HEK293 (cell line): ENCODE measurements around the gene KDM4B.

Experiments used
- CTCF ChIA-PET: fragments of 350-600 bp; formaldehyde crosslinking; extraction: SDS; loops from one replicate; lab custom pipeline; 2021; ENCODE audit warnings: antibody characterized with exemption; lab: Yijun Ruan, JAX
- POLR2A ChIA-PET: fragments of 300-600 bp; formaldehyde crosslinking; extraction: SDS; loops from one replicate; lab custom pipeline; 2020; ENCODE audit warnings: antibody characterized with exemption, inconsistent platforms; lab: Yijun Ruan, JAX
- H3K27ac ChIP-seq: fragments of 200-500 bp; sonication (Bioruptor generic); 2 replicates; pipeline ENCODE4 v1.5.1; 2014; ENCODE audit warnings: low read depth, low read length, control low read depth, inconsistent platforms; ENCODE audit errors: extremely low read depth
- H3K36me3 ChIP-seq, 2 experiments: fragments of 200-500 bp in 1 of 2; sonication (Bioruptor generic) in 1 of 2; 1 replicate in 1 of 2; 2 replicates in 1 of 2; pipeline ENCODE4 v1.5.1; 2014 to 2017; ENCODE audit warnings: inconsistent platforms in 2 of 2, low read length in 2 of 2; ENCODE audit not compliant: control insufficient read depth in 2 of 2, insufficient read depth in 1 of 2
- H3K4me1 ChIP-seq: fragments of 200-500 bp; sonication (Bioruptor generic); 2 replicates; pipeline ENCODE4 v1.5.1; 2014; ENCODE audit warnings: mild to moderate bottlenecking, low read length, inconsistent platforms; ENCODE audit not compliant: control insufficient read depth, insufficient read depth
- H3K4me3 ChIP-seq: 2 replicates; pipeline ENCODE4 v1.5.1; 2011; ENCODE audit warnings: low read depth, mild to moderate bottlenecking, control low read depth, low read length, moderate library complexity
- H3K9me3 ChIP-seq: fragments of 200-500 bp; sonication (Bioruptor generic); 2 replicates; pipeline ENCODE4 v1.5.1; 2014; ENCODE audit warnings: low read depth, low read length, inconsistent platforms; ENCODE audit not compliant: control insufficient read depth, insufficient read depth
- KLF16 ChIP-seq: fragments of 450-650 bp; formaldehyde crosslinking; IDR thresholded peaks from 2 replicates; pipeline ENCODE4 v1.5.1; 2017; ENCODE audit warnings: missing biosample characterization, missing genetic modification characterization
- KLF9 ChIP-seq: fragments of 450-650 bp; formaldehyde crosslinking; IDR thresholded peaks from 2 replicates; pipeline ENCODE4 v1.5.1; 2016; ENCODE audit warnings: missing biosample characterization, missing genetic modification characterization, low read depth
- MYNN ChIP-seq: fragments of 450-650 bp; formaldehyde crosslinking; IDR thresholded peaks from 2 replicates; pipeline ENCODE4 v1.5.1; 2016; ENCODE audit warnings: missing biosample characterization, missing genetic modification characterization, borderline replicate concordance
- PRDM1 ChIP-seq: fragments of 450-650 bp; formaldehyde crosslinking; IDR thresholded peaks from 2 replicates; pipeline ENCODE4; 2016; ENCODE audit warnings: missing biosample characterization, missing genetic modification characterization
- WT1 ChIP-seq: fragments of 450-650 bp; formaldehyde crosslinking; IDR thresholded peaks from 2 replicates; pipeline ENCODE4 v1.5.1; 2016; ENCODE audit warnings: missing biosample characterization, missing genetic modification characterization
- ZBTB17 ChIP-seq: fragments of 450-650 bp; formaldehyde crosslinking; IDR thresholded peaks from 2 replicates; pipeline ENCODE4 v1.5.1; 2016; ENCODE audit warnings: missing biosample characterization, missing genetic modification characterization
- ZBTB20 ChIP-seq: fragments of 450-650 bp; formaldehyde crosslinking; IDR thresholded peaks from 2 replicates; pipeline ENCODE4 v1.5.1; 2016; ENCODE audit warnings: missing biosample characterization, missing genetic modification characterization
- ZFP37 ChIP-seq: fragments of 450-650 bp; formaldehyde crosslinking; IDR thresholded peaks from 2 replicates; pipeline ENCODE4 v1.5.1; 2016; ENCODE audit warnings: missing biosample characterization, missing genetic modification characterization
- ZFP41 ChIP-seq: fragments of 450-650 bp; formaldehyde crosslinking; IDR thresholded peaks from 2 replicates; pipeline ENCODE4 v1.5.1; 2016; ENCODE audit warnings: missing biosample characterization, missing genetic modification characterization, borderline replicate concordance
- ZNF132 ChIP-seq: fragments of 450-650 bp; formaldehyde crosslinking; IDR thresholded peaks from 2 replicates; pipeline ENCODE4 v1.5.1; 2017; ENCODE audit warnings: missing biosample characterization, missing genetic modification characterization, borderline replicate concordance
- ZNF140 ChIP-seq: fragments of 450-650 bp; formaldehyde crosslinking; IDR thresholded peaks from 2 replicates; pipeline ENCODE4 v1.5.1; 2016; ENCODE audit warnings: missing biosample characterization, missing genetic modification characterization
- ZNF157 ChIP-seq: fragments of 450-650 bp; formaldehyde crosslinking; IDR thresholded peaks from 2 replicates; pipeline ENCODE4 v1.5.1; 2016; ENCODE audit warnings: missing biosample characterization, missing genetic modification characterization
- ZNF202 ChIP-seq: fragments of 450-650 bp; formaldehyde crosslinking; IDR thresholded peaks from 2 replicates; pipeline ENCODE4 v1.5.1; 2016; ENCODE audit warnings: missing biosample characterization, missing genetic modification characterization, borderline replicate concordance
- ZNF223 ChIP-seq: fragments of 450-650 bp; formaldehyde crosslinking; IDR thresholded peaks from 2 replicates; pipeline ENCODE4 v1.5.1; 2016; ENCODE audit warnings: missing biosample characterization, missing genetic modification characterization
- ZNF239 ChIP-seq: fragments of 450-650 bp; formaldehyde crosslinking; IDR thresholded peaks from 2 replicates; pipeline ENCODE4 v1.5.1; 2016; ENCODE audit warnings: missing biosample characterization, missing genetic modification characterization
- ZNF248 ChIP-seq: fragments of 450-650 bp; formaldehyde crosslinking; IDR thresholded peaks from 2 replicates; pipeline ENCODE4 v1.5.1; 2017; ENCODE audit warnings: missing biosample characterization, missing genetic modification characterization
- ZNF274 ChIP-seq, 2 experiments: fragments of 200-500 bp in 1 of 2; fragments of 450-650 bp in 1 of 2; sonication (Bioruptor generic) in 1 of 2; formaldehyde crosslinking in 1 of 2; IDR thresholded peaks; 2 replicates each; pipeline versions ENCODE4 v1.5.1 to v1.6.1; 2014 to 2016; ENCODE audit warnings: borderline replicate concordance in 1 of 2, inconsistent platforms in 1 of 2, low read length in 1 of 2, missing biosample characterization in 1 of 2, missing genetic modification characterization in 1 of 2
- ZNF37A ChIP-seq: fragments of 450-650 bp; IDR thresholded peaks from 2 replicates; pipeline ENCODE4 v1.5.1; 2018; ENCODE audit warnings: missing biosample characterization, missing genetic modification characterization
- ZNF394 ChIP-seq: fragments of 450-650 bp; formaldehyde crosslinking; IDR thresholded peaks from 2 replicates; pipeline ENCODE4 v1.5.1; 2016; ENCODE audit warnings: missing biosample characterization, missing genetic modification characterization, mild to moderate bottlenecking, moderate library complexity, borderline replicate concordance
- ZNF610 ChIP-seq: fragments of 450-650 bp; formaldehyde crosslinking; IDR thresholded peaks from 2 replicates; pipeline ENCODE4 v1.5.1; 2016; ENCODE audit warnings: missing biosample characterization, missing genetic modification characterization, borderline replicate concordance
- ZNF701 ChIP-seq: fragments of 450-650 bp; formaldehyde crosslinking; IDR thresholded peaks from 2 replicates; pipeline ENCODE4 v1.5.1; 2016; ENCODE audit warnings: missing biosample characterization, missing genetic modification characterization
- TF ChIP-seq, protein P1 (sequence below): fragments of 450-650 bp; formaldehyde crosslinking; IDR thresholded peaks from 2 replicates; pipeline ENCODE4 v1.5.1; 2016; ENCODE audit warnings: missing biosample characterization, missing genetic modification characterization
- TF ChIP-seq, protein P2 (sequence below): fragments of 450-650 bp; formaldehyde crosslinking; optimal IDR thresholded peaks from 2 replicates; pipeline ENCODE3; 2016; ENCODE audit warnings: missing biosample characterization, mild to moderate bottlenecking, missing genetic modification characterization
- TF ChIP-seq, protein P3 (sequence below): fragments of 450-650 bp; formaldehyde crosslinking; IDR thresholded peaks from 2 replicates; pipeline ENCODE4 v1.5.1; 2016; ENCODE audit warnings: missing biosample characterization, missing genetic modification characterization
- TF ChIP-seq, protein P4 (sequence below): fragments of 450-650 bp; formaldehyde crosslinking; IDR thresholded peaks from 2 replicates; pipeline ENCODE4 v1.5.1; 2017; ENCODE audit warnings: missing biosample characterization, missing genetic modification characterization
- TF ChIP-seq, protein P5 (sequence below): fragments of 450-650 bp; formaldehyde crosslinking; IDR thresholded peaks from 2 replicates; pipeline ENCODE4 v1.5.1; 2016; ENCODE audit warnings: missing biosample characterization, missing genetic modification characterization
- TF ChIP-seq, protein P6 (sequence below): fragments of 450-650 bp; formaldehyde crosslinking; IDR thresholded peaks from 2 replicates; pipeline ENCODE4 v1.5.1; 2016; ENCODE audit warnings: missing biosample characterization, missing genetic modification characterization

Gene KDM4B

DNA sequence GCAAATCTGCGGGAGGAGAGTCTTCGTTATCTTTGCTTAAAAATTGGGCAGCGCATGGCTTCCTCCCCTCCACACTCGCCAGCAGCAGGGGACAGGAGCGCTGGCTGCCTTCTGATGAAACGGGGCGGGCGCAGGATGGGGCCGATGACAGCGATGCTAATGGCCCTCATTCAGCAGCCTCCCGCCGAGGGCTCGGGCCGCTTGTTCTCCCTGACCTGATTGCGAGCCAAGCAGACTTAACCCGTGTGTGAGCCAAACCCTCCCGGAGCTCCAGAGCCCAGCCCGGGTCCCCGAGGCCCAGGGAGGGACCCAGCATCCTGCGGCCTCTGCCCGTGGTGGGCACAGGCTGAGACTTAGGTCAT is 90.3 kb downstream of the KDM4B start (continued):
- TF ChIP-seq ZBTB17 (tag by site-specific recombination), result no peak
- TF ChIP-seq MYNN (tag by site-specific recombination), result no peak
- no peak for TF ChIP-seq WT1 (tag by site-specific recombination)
- TF ChIP-seq ZNF610 (tag by site-specific recombination), result no peak
- TF ChIP-seq, protein P1, sequence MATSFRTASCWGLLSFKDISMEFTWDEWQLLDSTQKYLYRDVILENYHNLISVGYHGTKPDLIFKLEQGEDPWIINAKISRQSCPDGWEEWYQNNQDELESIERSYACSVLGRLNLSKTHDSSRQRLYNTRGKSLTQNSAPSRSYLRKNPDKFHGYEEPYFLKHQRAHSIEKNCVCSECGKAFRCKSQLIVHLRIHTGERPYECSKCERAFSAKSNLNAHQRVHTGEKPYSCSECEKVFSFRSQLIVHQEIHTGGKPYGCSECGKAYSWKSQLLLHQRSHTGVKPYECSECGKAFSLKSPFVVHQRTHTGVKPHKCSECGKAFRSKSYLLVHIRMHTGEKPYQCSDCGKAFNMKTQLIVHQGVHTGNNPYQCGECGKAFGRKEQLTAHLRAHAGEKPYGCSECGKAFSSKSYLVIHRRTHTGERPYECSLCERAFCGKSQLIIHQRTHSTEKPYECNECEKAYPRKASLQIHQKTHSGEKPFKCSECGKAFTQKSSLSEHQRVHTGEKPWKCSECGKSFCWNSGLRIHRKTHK (tag by site-specific recombination), result no peak
- TF ChIP-seq ZNF140, result no peak
- TF ChIP-seq ZNF274 (IDR thresholded peaks at IDR 0.05; ENCODE audit: low read length), result no peak
- TF ChIP-seq ZNF274 (tag by site-specific recombination; IDR thresholded peaks at IDR 0.05; ENCODE audit: borderline replicate concordance), result no peak
- no peak for TF ChIP-seq ZNF37A (tag by site-specific recombination)
- TF ChIP-seq ZNF157, result no peak
- no peak for TF ChIP-seq ZNF701
- TF ChIP-seq ZNF223 (tag by site-specific recombination), result no peak
- TF ChIP-seq KLF9 (tag by site-specific recombination), result no peak
- TF ChIP-seq, all 188 proteins: peak for 0

DNA sequence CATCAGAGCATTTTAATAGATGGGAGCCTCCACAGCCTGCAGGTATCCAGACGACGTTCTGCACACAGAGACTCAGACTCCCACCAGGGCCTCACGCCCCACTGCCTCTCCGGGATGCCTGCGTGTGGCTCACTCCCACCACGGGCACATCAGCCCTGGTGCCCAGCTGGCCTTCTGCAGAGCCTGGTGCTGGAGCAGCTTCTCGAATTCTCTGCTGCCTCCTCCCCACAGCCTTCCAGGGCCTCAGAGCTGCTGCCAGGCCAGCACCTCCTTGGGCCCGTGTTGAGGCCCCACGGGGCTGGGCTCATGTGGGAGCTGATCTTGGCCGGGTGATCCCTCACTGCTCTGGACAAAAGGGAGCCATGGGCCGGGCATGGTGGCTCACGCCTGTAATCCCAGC is 90.9 kb downstream of the KDM4B start:
- no peak overlapping the region for H3K4me3 ChIP-seq
- TF ChIP-seq ZNF239 (tag by site-specific recombination), result no peak
- TF ChIP-seq, protein P2, sequence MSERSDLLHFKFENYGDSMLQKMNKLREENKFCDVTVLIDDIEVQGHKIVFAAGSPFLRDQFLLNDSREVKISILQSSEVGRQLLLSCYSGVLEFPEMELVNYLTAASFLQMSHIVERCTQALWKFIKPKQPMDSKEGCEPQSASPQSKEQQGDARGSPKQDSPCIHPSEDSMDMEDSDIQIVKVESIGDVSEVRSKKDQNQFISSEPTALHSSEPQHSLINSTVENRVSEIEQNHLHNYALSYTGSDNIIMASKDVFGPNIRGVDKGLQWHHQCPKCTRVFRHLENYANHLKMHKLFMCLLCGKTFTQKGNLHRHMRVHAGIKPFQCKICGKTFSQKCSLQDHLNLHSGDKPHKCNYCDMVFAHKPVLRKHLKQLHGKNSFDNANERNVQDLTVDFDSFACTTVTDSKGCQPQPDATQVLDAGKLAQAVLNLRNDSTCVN (tag by site-specific recombination), result no peak
- TF ChIP-seq, protein P3, sequence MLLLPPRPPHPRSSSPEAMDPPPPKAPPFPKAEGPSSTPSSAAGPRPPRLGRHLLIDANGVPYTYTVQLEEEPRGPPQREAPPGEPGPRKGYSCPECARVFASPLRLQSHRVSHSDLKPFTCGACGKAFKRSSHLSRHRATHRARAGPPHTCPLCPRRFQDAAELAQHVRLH (tag by site-specific recombination), result no peak
- no peak for TF ChIP-seq ZNF202 (tag by site-specific recombination)
- no peak for TF ChIP-seq ZNF394 (tag by site-specific recombination)
- TF ChIP-seq, protein P4, sequence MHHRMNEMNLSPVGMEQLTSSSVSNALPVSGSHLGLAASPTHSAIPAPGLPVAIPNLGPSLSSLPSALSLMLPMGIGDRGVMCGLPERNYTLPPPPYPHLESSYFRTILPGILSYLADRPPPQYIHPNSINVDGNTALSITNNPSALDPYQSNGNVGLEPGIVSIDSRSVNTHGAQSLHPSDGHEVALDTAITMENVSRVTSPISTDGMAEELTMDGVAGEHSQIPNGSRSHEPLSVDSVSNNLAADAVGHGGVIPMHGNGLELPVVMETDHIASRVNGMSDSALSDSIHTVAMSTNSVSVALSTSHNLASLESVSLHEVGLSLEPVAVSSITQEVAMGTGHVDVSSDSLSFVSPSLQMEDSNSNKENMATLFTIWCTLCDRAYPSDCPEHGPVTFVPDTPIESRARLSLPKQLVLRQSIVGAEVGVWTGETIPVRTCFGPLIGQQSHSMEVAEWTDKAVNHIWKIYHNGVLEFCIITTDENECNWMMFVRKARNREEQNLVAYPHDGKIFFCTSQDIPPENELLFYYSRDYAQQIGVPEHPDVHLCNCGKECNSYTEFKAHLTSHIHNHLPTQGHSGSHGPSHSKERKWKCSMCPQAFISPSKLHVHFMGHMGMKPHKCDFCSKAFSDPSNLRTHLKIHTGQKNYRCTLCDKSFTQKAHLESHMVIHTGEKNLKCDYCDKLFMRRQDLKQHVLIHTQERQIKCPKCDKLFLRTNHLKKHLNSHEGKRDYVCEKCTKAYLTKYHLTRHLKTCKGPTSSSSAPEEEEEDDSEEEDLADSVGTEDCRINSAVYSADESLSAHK (tag by site-specific recombination), result no peak
- no peak for TF ChIP-seq ZNF248
- TF ChIP-seq, protein P5, sequence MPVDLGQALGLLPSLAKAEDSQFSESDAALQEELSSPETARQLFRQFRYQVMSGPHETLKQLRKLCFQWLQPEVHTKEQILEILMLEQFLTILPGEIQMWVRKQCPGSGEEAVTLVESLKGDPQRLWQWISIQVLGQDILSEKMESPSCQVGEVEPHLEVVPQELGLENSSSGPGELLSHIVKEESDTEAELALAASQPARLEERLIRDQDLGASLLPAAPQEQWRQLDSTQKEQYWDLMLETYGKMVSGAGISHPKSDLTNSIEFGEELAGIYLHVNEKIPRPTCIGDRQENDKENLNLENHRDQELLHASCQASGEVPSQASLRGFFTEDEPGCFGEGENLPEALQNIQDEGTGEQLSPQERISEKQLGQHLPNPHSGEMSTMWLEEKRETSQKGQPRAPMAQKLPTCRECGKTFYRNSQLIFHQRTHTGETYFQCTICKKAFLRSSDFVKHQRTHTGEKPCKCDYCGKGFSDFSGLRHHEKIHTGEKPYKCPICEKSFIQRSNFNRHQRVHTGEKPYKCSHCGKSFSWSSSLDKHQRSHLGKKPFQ, result no peak
- TF ChIP-seq PRDM1, result no peak
- TF ChIP-seq ZBTB20 (tag by site-specific recombination), result no peak
- TF ChIP-seq, protein P6, sequence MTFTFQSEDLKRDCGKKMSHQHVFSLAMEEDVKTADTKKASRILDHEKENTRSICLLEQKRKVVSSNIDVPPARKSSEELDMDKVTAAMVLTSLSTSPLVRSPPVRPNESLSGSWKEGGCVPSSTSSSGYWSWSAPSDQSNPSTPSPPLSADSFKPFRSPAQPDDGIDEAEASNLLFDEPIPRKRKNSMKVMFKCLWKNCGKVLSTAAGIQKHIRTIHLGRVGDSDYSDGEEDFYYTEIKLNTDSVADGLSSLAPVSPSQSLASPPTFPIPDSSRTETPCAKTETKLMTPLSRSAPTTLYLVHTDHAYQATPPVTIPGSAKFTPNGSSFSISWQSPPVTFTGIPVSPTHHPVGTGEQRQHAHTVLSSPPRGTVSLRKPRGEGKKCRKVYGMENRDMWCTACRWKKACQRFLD (tag by site-specific recombination), result no peak
- no peak for TF ChIP-seq ZNF132 (tag by site-specific recombination)
- TF ChIP-seq ZFP41 (tag by site-specific recombination), result no peak
- TF ChIP-seq KLF16 (tag by site-specific recombination), result no peak
- no peak for TF ChIP-seq ZFP37 (tag by site-specific recombination)
- H3K27ac ChIP-seq, result no peak overlapping the region
- ChIA-PET CTCF (interaction anchor here (1.5 kb wide), 1 partner anchor 11 kb away, joined by 9 read pairs; no protein-coding TSS in a partner anchor), POLR2A (no interaction called here)
- H3K9me3 ChIP-seq, result no peaks in the 10 kb centered on the region
- peaks cover 4 to 32% of the 10 kb centered on the region in 2 experiments; a peak in 2 of 3 replicates for H3K36me3 ChIP-seq
- no peaks in the 10 kb centered on the region for H3K4me1 ChIP-seq
